AG04450 (cell line): ENCODE results near the gene SMC4. TPM values are rescaled to one million over a fixed set of nuclear protein-coding genes. Genes with fewer than 3 reads are reported as not detected.

Experiments
- CTCF ChIA-PET: fragments of 300-600, 350-600 bp; formaldehyde crosslinking; extraction: SDS; loops from one replicate; lab custom pipeline; 2022; ENCODE audit warnings: antibody characterized with exemption, inconsistent platforms; lab: Charles Lee
- POLR2A ChIA-PET: fragments of 350-600 bp; formaldehyde crosslinking; extraction: SDS; loops from one replicate; lab custom pipeline; 2021; ENCODE audit warnings: antibody characterized with exemption, inconsistent platforms; lab: Yijun Ruan, JAX
- DNase-seq: peaks from one replicate; pipeline ENCODE4 v3.0.0-alpha.2; 2011; ENCODE audit warnings: low read depth, low spot score
- H3K27ac ChIP-seq: one replicate; pipeline ENCODE4 v1.5.1; 2012; ENCODE audit warnings: low read depth, low read length, control low read depth
- H3K27me3 ChIP-seq: one replicate; pipeline ENCODE4 v1.6.0; 2012; ENCODE audit warnings: low read length; ENCODE audit not compliant: control insufficient read depth, insufficient read depth
- H3K4me3 ChIP-seq: 2 replicates; pipeline ENCODE4 v1.5.1; 2011; ENCODE audit warnings: mild to moderate bottlenecking, low read depth, low read length, control low read depth
- H3K9me3 ChIP-seq: 2 replicates; pipeline ENCODE4 v1.5.1; 2012; ENCODE audit warnings: low read length; ENCODE audit not compliant: control insufficient read depth, insufficient read depth
- CTCF ChIP-seq: IDR thresholded peaks from 2 replicates; pipeline ENCODE4 v1.5.1; 2011; ENCODE audit warnings: low read depth, low read length, control low read depth, inconsistent platforms
- polyA plus RNA-seq: library from polyadenylated mRNA; depleted of rRNA; stranded (reverse); fragments of >200 nt; gene quantifications from 2 replicates; pipeline ENCODE4 v1.2.3, GENCODE V29; 2011

SMC4 gene
- polyA plus RNA-seq, 1 experiment, result 42.0 TPM

- CTCF ChIA-PET, result interaction anchor here (1.1 to 1.5 kb wide), 2 partner anchors 15 to 16 kb away, joined by 4 to 6 read pairs; no protein-coding TSS in a partner anchor
- Histone ChIP-seq H3K27me3 (no peaks in the 10 kb centered on the region), H3K9me3 (no peaks in the 10 kb centered on the region), H3K27ac (no peak overlapping the region), H3K4me3 (no peak overlapping the region)
- POLR2A ChIA-PET, result no interaction called here
- DNase-seq, result no peak
- TF ChIP-seq CTCF, result no peak
Observed at GRCh38 chr3:160427832-160428424, 28.5 kb downstream of the SMC4 start.

- ChIA-PET CTCF (no interaction called here), POLR2A (interaction anchor here (1.8 kb wide), 1 partner anchor 15 kb away, joined by 5 read pairs; the partner anchor contains the start of gene TRIM59)
- no peak for TF ChIP-seq CTCF
- Histone ChIP-seq H3K27ac (no peak overlapping the region), H3K9me3 (no peaks in the 10 kb centered on the region), H3K27me3 (no peaks in the 10 kb centered on the region), H3K4me3 (no peak overlapping the region)
- no peak for DNase-seq
Observed at GRCh38 chr3:160434071-160434470, 34.6 kb downstream of the SMC4 start.

GRCh38 chr3:160435095-160435494 lies 35.6 kb downstream of the SMC4 start:
- Histone ChIP-seq H3K27ac (no peak overlapping the region), H3K9me3 (no peaks in the 10 kb centered on the region), H3K27me3 (no peaks in the 10 kb centered on the region), H3K4me3 (no peak overlapping the region)
- TF ChIP-seq CTCF, result no peak
- POLR2A ChIA-PET, result interaction anchor here (0.6 to 1.8 kb wide), 2 partner anchors 14 to 24 kb away, joined by 4 to 5 read pairs; partner anchors contain the start of gene TRIM59
- no peak for DNase-seq
- CTCF ChIA-PET, result interaction anchor here (1.4 kb wide), 1 partner anchor 22 kb away, joined by 9 read pairs; no protein-coding TSS in a partner anchor

- POLR2A ChIA-PET, result interaction anchor here (0.6 to 1.2 kb wide), 2 partner anchors 14 to 417 kb away, joined by 3 read pairs; partner anchors contain the start of gene TRIM59
- Histone ChIP-seq H3K9me3 (no peaks in the 10 kb centered on the region), H3K27ac (no peak overlapping the region), H3K4me3 (no peak overlapping the region), H3K27me3 (no peaks in the 10 kb centered on the region)
- no peak for DNase-seq
- no peak for TF ChIP-seq CTCF
- CTCF ChIA-PET, result interaction anchor here (1.4 kb wide), 1 partner anchor 23 kb away, joined by 9 read pairs; no protein-coding TSS in a partner anchor
Observed at GRCh38 chr3:160435747-160436146, 36.3 kb downstream of the SMC4 start.

GRCh38 chr3:160437083-160437455 lies 37.6 kb downstream of the SMC4 start:
- POLR2A ChIA-PET, result interaction anchor here (0.9 kb wide), 1 partner anchor 13 kb away, joined by 3 read pairs; the partner anchor contains the start of gene TRIM59
- CTCF ChIA-PET, result no interaction called here
- Histone ChIP-seq H3K4me3 (no peak overlapping the region), H3K9me3 (no peaks in the 10 kb centered on the region), H3K27me3 (no peaks in the 10 kb centered on the region), H3K27ac (no peak overlapping the region)
- DNase-seq, result no peak
- no peak for TF ChIP-seq CTCF
